Neural cell (in vitro differentiated cells): Measurements from ENCODE around the gene METAP2.

Source experiments
- CTCF ChIP-seq: fragments of 450-650 bp; IDR thresholded peaks from 2 replicates; pipeline ENCODE4 v1.5.1; 2014; ENCODE audit warnings: antibody characterized with exemption, mild to moderate bottlenecking, moderate library complexity; ENCODE audit not compliant: poor library complexity, severe bottlenecking
- EP300 ChIP-seq: fragments of 450-650 bp; conservative IDR thresholded peaks from 2 replicates; pipeline ENCODE4 v1.6.1; 2014; ENCODE audit warnings: antibody characterized with exemption, mild to moderate bottlenecking, moderate library complexity; ENCODE audit not compliant: poor library complexity, severe bottlenecking
- EZH2 ChIP-seq: fragments of 200-600, 300-800 bp; shearing (Covaris generic), sonication (generic); IDR thresholded peaks from 2 replicates; pipeline ENCODE4 v1.6.1; 2014; ENCODE audit warnings: antibody characterized with exemption, low read length, borderline replicate concordance, mild to moderate bottlenecking; ENCODE audit not compliant: insufficient read depth, poor library complexity, severe bottlenecking
- MXI1 ChIP-seq: fragments of 450-650 bp; conservative IDR thresholded peaks from 2 replicates; pipeline ENCODE4 v1.6.1; 2014; ENCODE audit warnings: antibody characterized with exemption, mild to moderate bottlenecking; ENCODE audit not compliant: poor library complexity, severe bottlenecking
- POLR2AphosphoS5 ChIP-seq: IDR thresholded peaks from 2 replicates; pipeline ENCODE4 v1.6.1; 2012
- RAD21 ChIP-seq: fragments of 450-650 bp; conservative IDR thresholded peaks from 2 replicates; pipeline ENCODE4 v1.6.1; 2014; ENCODE audit warnings: antibody characterized with exemption, mild to moderate bottlenecking, moderate library complexity
- REST ChIP-seq: IDR thresholded peaks from 2 replicates; pipeline ENCODE4 v1.6.1; 2012; ENCODE audit warnings: borderline replicate concordance
- SMC3 ChIP-seq: fragments of 450-650 bp; conservative IDR thresholded peaks from 2 replicates; pipeline ENCODE4 v1.6.1; 2014; ENCODE audit warnings: antibody characterized with exemption, mild to moderate bottlenecking, moderate library complexity; ENCODE audit not compliant: poor library complexity
- TAF1 ChIP-seq: IDR thresholded peaks from 2 replicates; pipeline ENCODE4 v1.6.1; 2012; ENCODE audit warnings: low read depth

- no peak for TF ChIP-seq CTCF
- no peak for TF ChIP-seq RAD21
- no peak for TF ChIP-seq REST
- no peak for TF ChIP-seq POLR2AphosphoS5
- no peak for TF ChIP-seq EP300
- no peak for TF ChIP-seq EZH2
- no peak for TF ChIP-seq TAF1
- no peak for TF ChIP-seq SMC3
- TF ChIP-seq MXI1 = no peak
Observed at GRCh38 chr12:95513599-95513998, 39.6 kb downstream of the METAP2 start.
